Mesenchymal stem cell (in vitro differentiated cells and primary cell): Measurements from ENCODE around the gene TRAF3.

Experiments
- DNase-seq: peaks from one replicate; pipeline ENCODE4 v3.0.0-alpha.2; 2013
- H2AFZ ChIP-seq: one replicate; pipeline ENCODE4 v1.6.1; 2013; ENCODE audit warnings: low read depth, mild to moderate bottlenecking, control low read depth, inconsistent platforms, low read length, moderate library complexity
- H2AK5ac ChIP-seq: 2 replicates; pipeline ENCODE4 v1.6.1; 2013; ENCODE audit warnings: low read length, moderate library complexity, mild to moderate bottlenecking, inconsistent platforms; ENCODE audit not compliant: severe bottlenecking
- H2BK120ac ChIP-seq: one replicate; pipeline ENCODE4 v1.6.1; 2013; ENCODE audit warnings: low read depth, mild to moderate bottlenecking, inconsistent platforms, low read length, moderate library complexity
- H2BK12ac ChIP-seq, 2 experiments: one replicate each; pipeline ENCODE4 v1.6.1; 2013; ENCODE audit warnings: inconsistent platforms in 2 of 2, low read length in 2 of 2, mild to moderate bottlenecking in 2 of 2, moderate library complexity in 2 of 2, control low read depth in 1 of 2
- H2BK15ac ChIP-seq: one replicate; pipeline ENCODE4 v1.6.1; 2013; ENCODE audit warnings: mild to moderate bottlenecking, low read depth, inconsistent platforms; ENCODE audit not compliant: poor library complexity, severe bottlenecking
- H2BK5ac ChIP-seq: 2 replicates; pipeline ENCODE4 v1.6.1; 2013; ENCODE audit warnings: low read depth, mild to moderate bottlenecking, low read length, control low read depth, inconsistent platforms; ENCODE audit not compliant: poor library complexity, severe bottlenecking
- H3K14ac ChIP-seq, 2 experiments: one replicate each; pipeline ENCODE4 v1.6.1; 2013; ENCODE audit warnings: inconsistent platforms in 2 of 2, low read length in 2 of 2, control low read depth in 1 of 2, mild to moderate bottlenecking in 1 of 2, moderate library complexity in 1 of 2
- H3K18ac ChIP-seq, 2 experiments: one replicate each; pipeline ENCODE4 v1.6.1; 2013; ENCODE audit warnings: inconsistent platforms in 2 of 2, low read length in 2 of 2, control low read depth in 1 of 2, low read depth in 1 of 2, mild to moderate bottlenecking in 1 of 2
- H3K23ac ChIP-seq, 2 experiments: one replicate each; pipeline ENCODE4 v1.6.1; 2013; ENCODE audit warnings: inconsistent platforms in 2 of 2, low read length in 2 of 2, mild to moderate bottlenecking in 2 of 2, moderate library complexity in 2 of 2, control low read depth in 1 of 2
- H3K27ac ChIP-seq: 2 replicates; pipeline ENCODE4 v1.5.1; 2013; ENCODE audit warnings: mild to moderate bottlenecking, moderate library complexity, low read length, control low read depth, inconsistent platforms; ENCODE audit not compliant: poor library complexity, severe bottlenecking
- H3K27me3 ChIP-seq, 2 experiments: 2 replicates each; pipeline versions ENCODE4 v1.6.1 to v1.7.0; 2013; ENCODE audit warnings: low read length in 2 of 2, mild to moderate bottlenecking in 2 of 2, moderate library complexity in 2 of 2, control low read depth in 1 of 2, inconsistent platforms in 1 of 2; ENCODE audit not compliant: control insufficient read depth in 1 of 2, insufficient read depth in 1 of 2
- H3K36me3 ChIP-seq, 2 experiments: 2 replicates each; pipeline versions ENCODE4 v1.6.1 to v1.7.0; 2013; ENCODE audit warnings: low read length in 2 of 2, control low read depth in 1 of 2, inconsistent platforms in 1 of 2, low read depth in 1 of 2, mild to moderate bottlenecking in 1 of 2; ENCODE audit not compliant: insufficient read depth in 2 of 2, control insufficient read depth in 1 of 2
- H3K4ac ChIP-seq, 2 experiments: one replicate each; pipeline ENCODE4 v1.6.1; 2013; ENCODE audit warnings: inconsistent platforms in 2 of 2, low read length in 2 of 2, mild to moderate bottlenecking in 2 of 2, moderate library complexity in 2 of 2, control low read depth in 1 of 2, low read depth in 1 of 2
- H3K4me1 ChIP-seq: 2 replicates; pipeline ENCODE4 v1.6.1; 2013; ENCODE audit warnings: low read depth, low read length, control low read depth; ENCODE audit not compliant: control insufficient read depth, insufficient read depth
- H3K4me2 ChIP-seq: 2 replicates; pipeline ENCODE4 v1.6.1; 2013; ENCODE audit warnings: low read length, mild to moderate bottlenecking, inconsistent platforms; ENCODE audit not compliant: poor library complexity, severe bottlenecking
- H3K4me3 ChIP-seq, 2 experiments: 2 replicates each; pipeline versions ENCODE4 v1.5.1 to v1.7.0; 2013; ENCODE audit warnings: low read length in 2 of 2, mild to moderate bottlenecking in 2 of 2, control low read depth in 1 of 2, low read depth in 1 of 2; ENCODE audit not compliant: insufficient read depth in 1 of 2
- H3K79me1 ChIP-seq: replicated peaks from 2 replicates; pipeline ENCODE4 v1.6.1; 2013; ENCODE audit warnings: mild to moderate bottlenecking, control low read depth, low read length, inconsistent platforms; ENCODE audit not compliant: poor library complexity, severe bottlenecking
- H3K9ac ChIP-seq: 2 replicates; pipeline ENCODE4 v1.7.0; 2013; ENCODE audit warnings: mild to moderate bottlenecking, low read length, moderate library complexity
- H3K9me3 ChIP-seq: 2 replicates; pipeline ENCODE4 v1.7.0; 2013; ENCODE audit warnings: mild to moderate bottlenecking, low read length; ENCODE audit not compliant: control insufficient read depth
- H4K8ac ChIP-seq: one replicate; pipeline ENCODE4 v1.6.1; 2013; ENCODE audit warnings: inconsistent platforms, mild to moderate bottlenecking, low read length, moderate library complexity
- H4K91ac ChIP-seq: one replicate; pipeline ENCODE4 v1.6.1; 2013; ENCODE audit warnings: mild to moderate bottlenecking, low read length, inconsistent platforms
- WGBS: methylation state at CpG from one replicate; pipeline ENCODE4 v1.1.7; 2013; ENCODE audit warnings: mixed read lengths; 5-methylcytosine and 5-hydroxymethylcytosine counted together

The TRAF3 gene

DNA sequence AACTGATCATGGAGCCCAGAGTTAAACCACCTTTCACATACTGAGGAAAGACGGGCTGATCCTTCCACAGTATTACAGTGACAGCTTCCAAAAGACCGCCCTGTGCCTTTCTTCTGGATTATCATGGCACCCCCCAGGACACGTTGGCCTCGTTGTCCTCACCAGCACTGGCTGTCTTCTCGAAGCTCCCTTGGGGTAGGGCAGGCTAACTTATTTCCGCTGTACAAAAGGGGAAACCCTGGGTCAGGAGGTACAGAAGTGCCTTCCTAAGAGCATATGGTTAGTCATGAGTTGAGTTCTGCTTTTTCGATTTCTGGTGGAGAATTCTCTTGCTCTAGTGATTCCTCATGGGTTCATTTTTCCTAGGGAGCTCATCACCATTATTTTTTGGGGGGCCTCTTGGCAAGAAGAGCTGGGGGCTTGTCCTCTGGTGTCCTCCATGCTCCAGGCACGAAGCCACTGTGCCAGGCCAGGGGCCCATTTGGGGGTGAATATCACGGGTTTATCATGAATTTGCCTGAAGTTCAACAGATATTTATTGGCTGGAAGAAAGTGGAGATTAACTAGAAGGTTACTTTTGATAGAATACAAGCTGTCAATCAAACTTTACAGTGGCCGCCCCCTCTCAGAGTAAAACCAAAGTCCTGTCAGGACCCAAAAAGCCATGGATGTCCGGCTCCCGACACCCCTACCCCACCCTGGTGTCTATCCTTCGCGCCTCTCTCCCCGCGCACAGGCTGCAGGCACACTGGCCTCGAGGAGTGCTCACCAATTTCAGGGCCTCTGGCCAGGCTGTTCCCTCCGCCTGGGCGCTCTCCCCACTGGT, 8.8 kb upstream of the TRAF3 start:
- Histone ChIP-seq H2BK15ac (no peak overlapping the region), H3K14ac (no peak overlapping the region), H3K9me3 (no peaks in the 10 kb centered on the region), H3K4ac (no peak overlapping the region), H4K8ac (no peak overlapping the region), H3K4me1 (peaks cover 2% of the 10 kb centered on the region), H2AFZ (no peak overlapping the region), H3K4me2 (no peak overlapping the region), H3K79me1 (no peaks in the 10 kb centered on the region), H4K91ac (no peak overlapping the region), H3K36me3 (no peaks in the 10 kb centered on the region), H2BK12ac (no peak overlapping the region), H2AK5ac (no peak overlapping the region), H3K27me3 (peaks cover 11 to 18% of the 10 kb centered on the region in 2 experiments), H3K9ac (no peak overlapping the region), H2BK5ac (no peak overlapping the region), H2BK120ac (no peak overlapping the region), H3K23ac (no peak overlapping the region), H3K18ac (no peak overlapping the region), H3K4me3 (no peak overlapping the region), H3K27ac (no peak overlapping the region)
- WGBS = 88% methylated on average over 19 of the region's 19 CpGs
- DNase-seq = no peak

DNA sequence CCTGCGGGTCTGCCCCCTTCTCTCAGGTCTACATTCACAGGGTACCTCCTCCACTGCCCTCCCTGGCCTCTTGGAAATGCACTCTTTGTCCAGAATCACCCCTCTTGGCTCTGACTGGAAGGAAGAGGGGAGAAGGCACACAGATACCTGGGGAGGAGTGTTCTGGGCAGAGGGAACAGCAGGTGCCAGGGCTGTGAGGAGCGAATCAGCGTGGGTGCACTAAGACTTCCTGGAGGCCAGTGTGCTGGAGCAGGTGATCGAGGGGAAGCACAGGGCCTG, 8.3 kb upstream of the TRAF3 start:
- Histone ChIP-seq H3K4me1 (peaks cover 2% of the 10 kb centered on the region), H2BK5ac (no peak overlapping the region), H4K91ac (no peak overlapping the region), H3K18ac (no peak overlapping the region), H3K9me3 (no peaks in the 10 kb centered on the region), H3K23ac (no peak overlapping the region), H3K36me3 (no peaks in the 10 kb centered on the region), H3K79me1 (no peaks in the 10 kb centered on the region), H2AK5ac (no peak overlapping the region), H2BK12ac (no peak overlapping the region), H2BK120ac (no peak overlapping the region), H4K8ac (no peak overlapping the region), H3K4ac (no peak overlapping the region), H3K27ac (no peak overlapping the region), H3K14ac (no peak overlapping the region), H3K4me3 (no peak overlapping the region), H2BK15ac (no peak overlapping the region), H2AFZ (no peak overlapping the region), H3K4me2 (no peak overlapping the region), H3K9ac (no peak overlapping the region), H3K27me3 (peaks cover 11 to 18% of the 10 kb centered on the region in 2 experiments)
- DNase-seq = no peak
- 90% methylated on average over 4 of the region's 4 CpGs for WGBS

DNA sequence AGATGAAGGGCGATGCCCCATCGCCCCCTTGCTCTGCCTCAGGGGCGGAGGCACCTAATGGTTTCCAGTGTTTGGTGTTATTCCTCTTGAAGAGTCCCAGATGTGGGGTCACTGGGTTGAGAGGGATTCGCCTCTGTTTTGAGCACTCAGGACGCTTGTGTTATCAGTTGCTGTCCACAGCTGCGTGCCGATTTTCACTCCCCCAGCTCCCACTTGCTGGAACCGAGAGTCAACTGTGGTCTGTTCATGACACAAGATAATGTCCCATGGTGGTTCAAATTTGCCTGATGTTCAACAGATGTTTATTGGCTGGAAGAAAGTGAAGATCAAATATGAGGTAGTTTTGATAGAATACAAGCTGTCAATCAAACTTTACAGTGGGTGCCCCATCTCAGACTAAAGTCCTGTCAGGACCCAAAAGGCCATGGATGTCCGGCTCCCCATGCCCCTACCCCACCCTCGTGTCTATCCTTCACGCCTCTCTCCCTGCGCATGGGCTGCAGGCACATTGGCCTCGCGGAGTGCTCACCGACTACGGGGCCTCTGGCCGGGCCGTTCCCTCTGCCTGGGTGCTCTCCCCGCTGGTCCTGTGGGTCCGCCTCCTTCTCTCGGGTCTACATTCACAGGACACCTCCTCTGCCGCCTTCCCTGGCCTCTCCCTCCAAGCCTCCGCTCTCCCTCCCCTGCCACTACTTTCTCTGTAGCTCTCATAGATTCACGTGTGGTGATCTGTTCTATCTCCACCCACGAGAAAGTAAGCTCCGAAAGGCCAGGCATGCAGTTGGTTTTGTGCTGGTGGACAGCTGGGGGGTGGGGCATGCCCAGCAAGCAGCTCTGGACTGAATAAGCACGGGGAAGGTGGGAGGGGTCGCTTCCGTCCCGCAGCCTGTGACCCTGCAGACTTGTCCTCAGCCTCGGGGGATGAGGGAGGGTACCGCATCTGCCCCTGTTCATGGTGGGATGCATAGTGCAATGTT, 6.8 kb upstream of the TRAF3 start:
- no peaks in the 10 kb centered on the region for H3K9me3 ChIP-seq
- no peak overlapping the region for H2BK15ac ChIP-seq
- H3K18ac ChIP-seq = no peak overlapping the region
- H3K36me3 ChIP-seq = no peaks in the 10 kb centered on the region
- H3K23ac ChIP-seq = no peak overlapping the region
- H3K27me3 ChIP-seq = peaks cover 11 to 18% of the 10 kb centered on the region in 2 experiments
- no peak overlapping the region for H2AK5ac ChIP-seq
- H3K27ac ChIP-seq = no peak overlapping the region
- WGBS = 79% methylated on average over 26 of the region's 32 CpGs
- no peak overlapping the region for H3K4me2 ChIP-seq
- H2BK120ac ChIP-seq = no peak overlapping the region
- H3K4me3 ChIP-seq = no peak overlapping the region
- no peak overlapping the region for H2BK12ac ChIP-seq
- H3K4ac ChIP-seq = no peak overlapping the region
- H4K91ac ChIP-seq = no peak overlapping the region
- no peaks in the 10 kb centered on the region for H3K79me1 ChIP-seq
- H4K8ac ChIP-seq = no peak overlapping the region
- no peak overlapping the region for H3K9ac ChIP-seq
- peaks cover 6% of the 10 kb centered on the region for H3K4me1 ChIP-seq
- no peak overlapping the region for H3K14ac ChIP-seq
- H2BK5ac ChIP-seq = no peak overlapping the region
- no peak for DNase-seq
- no peak overlapping the region for H2AFZ ChIP-seq

DNA sequence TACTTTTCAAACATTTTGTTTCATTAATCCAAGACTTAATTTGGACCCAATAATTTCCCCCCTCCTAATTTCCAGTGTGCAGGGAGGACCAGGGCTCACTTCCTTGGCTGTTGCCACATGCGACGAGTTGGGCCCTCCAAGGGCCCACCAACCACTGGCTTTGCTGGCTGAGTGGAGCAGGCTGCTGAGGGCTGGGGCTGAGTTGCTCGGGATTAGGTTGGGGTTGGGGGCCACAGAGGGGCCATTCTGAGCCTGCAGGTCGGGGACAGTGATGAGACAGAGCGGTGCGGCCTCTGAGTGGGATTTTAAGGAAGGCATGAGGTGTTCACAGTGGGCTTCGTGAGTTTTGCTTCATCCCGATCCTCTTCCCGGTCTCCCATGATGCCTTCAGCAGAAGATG, 6.1 kb upstream of the TRAF3 start:
- H3K9me3 ChIP-seq = no peaks in the 10 kb centered on the region
- no peak overlapping the region for H4K91ac ChIP-seq
- 90% methylated on average over 9 of the region's 9 CpGs for WGBS
- H3K4ac ChIP-seq = no peak overlapping the region
- H4K8ac ChIP-seq = no peak overlapping the region
- no peak overlapping the region for H2BK12ac ChIP-seq
- H3K36me3 ChIP-seq = no peaks in the 10 kb centered on the region
- no peak overlapping the region for H2BK120ac ChIP-seq
- no peak overlapping the region for H2BK15ac ChIP-seq
- no peak overlapping the region for H3K4me2 ChIP-seq
- H3K79me1 ChIP-seq = no peaks in the 10 kb centered on the region
- peaks cover 8% of the 10 kb centered on the region for H3K4me1 ChIP-seq
- peaks cover 11 to 18% of the 10 kb centered on the region in 2 experiments for H3K27me3 ChIP-seq
- no peak overlapping the region for H2AFZ ChIP-seq
- H3K23ac ChIP-seq = no peak overlapping the region
- no peak overlapping the region for H2AK5ac ChIP-seq
- H3K14ac ChIP-seq = no peak overlapping the region
- no peak overlapping the region for H3K4me3 ChIP-seq
- H2BK5ac ChIP-seq = no peak overlapping the region
- H3K27ac ChIP-seq = no peak overlapping the region
- H3K9ac ChIP-seq = no peak overlapping the region
- DNase-seq = no peak
- H3K18ac ChIP-seq = no peak overlapping the region
